HepG2 (cell line): ENCODE data around the gene ZIK1. TPM values are rescaled to one million over a fixed set of nuclear protein-coding genes. Genes with fewer than 3 reads are reported as not detected.

Experiments used
- ARNT ChIP-seq: fragments of 450-650 bp; IDR thresholded peaks from 2 replicates; pipeline ENCODE4 v1.6.1; 2017
- DNMT1 ChIP-seq: sonication (generic); formaldehyde crosslinking; IDR thresholded peaks from 2 replicates; pipeline ENCODE4 v1.5.1; 2020; ENCODE audit warnings: mild to moderate bottlenecking, missing genetic modification reagents
- FOXM1 ChIP-seq: sonication (generic); formaldehyde crosslinking; IDR thresholded peaks from 2 replicates; pipeline ENCODE4 v1.5.0; 2020; ENCODE audit warnings: missing genetic modification reagents
- GATAD1 ChIP-seq: IDR thresholded peaks from 2 replicates; pipeline ENCODE4 v1.6.1; 2016; ENCODE audit warnings: missing genetic modification reagents, missing compliant biosample characterization
- HOXA3 ChIP-seq: sonication (generic); formaldehyde crosslinking; IDR thresholded peaks from 2 replicates; pipeline ENCODE4 v1.5.0; 2020; ENCODE audit warnings: missing genetic modification reagents
- NAIF1 ChIP-seq: sonication (generic); formaldehyde crosslinking; IDR thresholded peaks from 2 replicates; pipeline ENCODE4 v1.5.0; 2020; ENCODE audit warnings: mild to moderate bottlenecking, missing genetic modification reagents, borderline replicate concordance
- NFE2 ChIP-seq: sonication (generic); formaldehyde crosslinking; IDR thresholded peaks from 2 replicates; pipeline ENCODE4 v1.4.0; 2020; ENCODE audit warnings: missing genetic modification reagents
- RCOR2 ChIP-seq: IDR thresholded peaks from 2 replicates; pipeline ENCODE4 v1.6.1; 2016; ENCODE audit warnings: missing biosample characterization, missing genetic modification reagents
- SAP130 ChIP-seq: IDR thresholded peaks from 2 replicates; pipeline ENCODE4 v1.6.1; 2016; ENCODE audit warnings: low read depth
- SNAPC2 ChIP-seq: sonication (generic); formaldehyde crosslinking; IDR thresholded peaks from 2 replicates; pipeline ENCODE4 v1.8.1; 2022; ENCODE audit warnings: mild to moderate bottlenecking, missing genetic modification reagents
- SUZ12 ChIP-seq: fragments of 150-350 bp; IDR thresholded peaks from 2 replicates; pipeline ENCODE4 v1.6.1; 2014; ENCODE audit warnings: low read depth, low read length
- ZNF121 ChIP-seq: sonication (generic); formaldehyde crosslinking; IDR thresholded peaks from 2 replicates; pipeline ENCODE4 v1.5.0; 2020; ENCODE audit warnings: mild to moderate bottlenecking, missing genetic modification reagents
- polyA plus RNA-seq, 8 experiments: library from polyadenylated mRNA; depleted of rRNA in 3 of 8; stranded (reverse) in 7 of 8; unstranded in 1 of 8; fragments of >200 nt; fragmentation: Illumina TruSeq in 4 of 8; extraction: Trizol in 4 of 8; gene quantifications; 2 replicates each; pipeline versions ENCODE4 v1.2.1 to v1.2.3, GENCODE V29; 2011 to 2016; ENCODE audit warnings: low read depth in 4 of 8, missing spikeins in 1 of 8, mixed read lengths in 1 of 8; ENCODE audit not compliant: insufficient read depth in 1 of 8
- total RNA-seq, 5 experiments: library from RNA; depleted of rRNA; stranded (reverse); fragments of >200 nt; fragmentation: Illumina TruSeq; extraction: Trizol; gene quantifications; 2 replicates each; pipeline ENCODE4 v1.2.3, GENCODE V29; 2016; ENCODE audit warnings: low read depth in 1 of 5
- TF ChIP-seq, protein P1 (sequence below): IDR thresholded peaks from 2 replicates; pipeline ENCODE4 v1.6.1; 2016; ENCODE audit warnings: mild to moderate bottlenecking
- TF ChIP-seq, protein P2 (sequence below): sonication (generic); formaldehyde crosslinking; IDR thresholded peaks from 2 replicates; pipeline ENCODE4 v1.4.0; 2020; ENCODE audit warnings: low read depth, mild to moderate bottlenecking, missing genetic modification reagents
- TF ChIP-seq, protein P3 (sequence below): sonication (generic); formaldehyde crosslinking; IDR thresholded peaks from 2 replicates; pipeline ENCODE4 v1.5.1; 2020; ENCODE audit warnings: missing genetic modification reagents, mild to moderate bottlenecking, borderline replicate concordance
- TF ChIP-seq, protein P4 (sequence below): sonication (generic); formaldehyde crosslinking; IDR thresholded peaks from 2 replicates; pipeline ENCODE4 v1.4.0; 2020; ENCODE audit warnings: missing genetic modification reagents, borderline replicate concordance
- TF ChIP-seq, protein P5 (sequence below): IDR thresholded peaks from 2 replicates; pipeline ENCODE4 v1.6.1; 2018; ENCODE audit warnings: missing genetic modification reagents

The ZIK1 gene
- total and polyA plus RNA-seq, 2 of the 13 experiments (the other 11 are each of a cell fraction or from before 2014, with no cell fraction given), result 2.1 to 7.2 TPM

DNA sequence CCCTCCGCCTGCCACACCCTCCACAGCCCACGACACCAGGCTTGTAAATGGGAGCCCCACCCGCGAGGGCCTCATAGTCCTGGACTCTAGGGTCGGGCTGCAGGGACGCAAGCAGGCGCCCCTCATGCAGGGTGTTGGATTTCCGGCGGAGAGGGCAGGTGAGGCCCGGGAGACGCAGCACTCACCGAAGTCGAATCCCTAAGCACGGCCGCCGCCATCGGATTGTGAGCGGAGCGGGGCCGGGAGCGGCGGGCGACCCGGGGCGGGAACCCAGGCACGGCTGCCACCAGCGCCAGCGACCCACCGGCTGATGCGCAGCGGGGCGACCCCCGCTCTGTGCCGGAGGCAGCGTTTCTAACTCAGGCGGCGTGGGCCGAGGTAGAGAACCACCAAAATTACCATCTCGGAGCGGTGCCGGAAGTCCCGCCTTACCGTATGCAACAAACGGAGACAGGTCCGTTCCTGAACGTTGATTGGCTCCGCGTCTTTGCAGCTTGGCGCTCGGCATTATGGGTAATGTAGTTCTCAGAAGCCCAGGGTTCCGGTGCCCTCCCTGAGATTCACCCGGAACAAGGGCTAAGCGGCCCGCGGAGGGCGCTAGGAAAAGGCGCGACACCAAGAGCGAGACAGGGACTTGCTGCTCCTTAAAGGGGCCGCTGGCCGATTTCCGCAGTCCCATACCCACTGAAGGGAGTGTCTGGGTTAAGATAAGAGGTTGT is 5.3 kb upstream of the ZIK1 start, which contains the start of gene ZNF416 (continued):
- TF ChIP-seq, protein P1, sequence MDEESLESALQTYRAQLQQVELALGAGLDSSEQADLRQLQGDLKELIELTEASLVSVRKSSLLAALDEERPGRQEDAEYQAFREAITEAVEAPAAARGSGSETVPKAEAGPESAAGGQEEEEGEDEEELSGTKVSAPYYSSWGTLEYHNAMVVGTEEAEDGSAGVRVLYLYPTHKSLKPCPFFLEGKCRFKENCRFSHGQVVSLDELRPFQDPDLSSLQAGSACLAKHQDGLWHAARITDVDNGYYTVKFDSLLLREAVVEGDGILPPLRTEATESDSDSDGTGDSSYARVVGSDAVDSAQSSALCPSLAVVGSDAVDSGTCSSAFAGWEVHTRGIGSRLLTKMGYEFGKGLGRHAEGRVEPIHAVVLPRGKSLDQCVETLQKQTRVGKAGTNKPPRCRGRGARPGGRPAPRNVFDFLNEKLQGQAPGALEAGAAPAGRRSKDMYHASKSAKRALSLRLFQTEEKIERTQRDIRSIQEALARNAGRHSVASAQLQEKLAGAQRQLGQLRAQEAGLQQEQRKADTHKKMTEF, result peak; percentile 64; the same call in 1 of the 2 replicates
- TF ChIP-seq SAP130 (peak; percentile 89), SNAPC2 (no peak), DNMT1 (CRISPR knock-in tag) (no peak), NAIF1 (peak; percentile 51; the same call in 1 of the 2 replicates), SUZ12 (peak; percentile 73), ARNT (no peak), GATAD1 (peak; percentile 89), NFE2 (CRISPR knock-in tag) (no peak), FOXM1 (CRISPR knock-in tag) (no peak), RCOR2 (no peak), ZNF121 (no peak), HOXA3 (CRISPR knock-in tag) (peak; percentile 72)
- TF ChIP-seq, protein P2, sequence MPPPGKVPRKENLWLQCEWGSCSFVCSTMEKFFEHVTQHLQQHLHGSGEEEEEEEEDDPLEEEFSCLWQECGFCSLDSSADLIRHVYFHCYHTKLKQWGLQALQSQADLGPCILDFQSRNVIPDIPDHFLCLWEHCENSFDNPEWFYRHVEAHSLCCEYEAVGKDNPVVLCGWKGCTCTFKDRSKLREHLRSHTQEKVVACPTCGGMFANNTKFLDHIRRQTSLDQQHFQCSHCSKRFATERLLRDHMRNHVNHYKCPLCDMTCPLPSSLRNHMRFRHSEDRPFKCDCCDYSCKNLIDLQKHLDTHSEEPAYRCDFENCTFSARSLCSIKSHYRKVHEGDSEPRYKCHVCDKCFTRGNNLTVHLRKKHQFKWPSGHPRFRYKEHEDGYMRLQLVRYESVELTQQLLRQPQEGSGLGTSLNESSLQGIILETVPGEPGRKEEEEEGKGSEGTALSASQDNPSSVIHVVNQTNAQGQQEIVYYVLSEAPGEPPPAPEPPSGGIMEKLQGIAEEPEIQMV (CRISPR knock-in tag), result no peak
- TF ChIP-seq, protein P3, sequence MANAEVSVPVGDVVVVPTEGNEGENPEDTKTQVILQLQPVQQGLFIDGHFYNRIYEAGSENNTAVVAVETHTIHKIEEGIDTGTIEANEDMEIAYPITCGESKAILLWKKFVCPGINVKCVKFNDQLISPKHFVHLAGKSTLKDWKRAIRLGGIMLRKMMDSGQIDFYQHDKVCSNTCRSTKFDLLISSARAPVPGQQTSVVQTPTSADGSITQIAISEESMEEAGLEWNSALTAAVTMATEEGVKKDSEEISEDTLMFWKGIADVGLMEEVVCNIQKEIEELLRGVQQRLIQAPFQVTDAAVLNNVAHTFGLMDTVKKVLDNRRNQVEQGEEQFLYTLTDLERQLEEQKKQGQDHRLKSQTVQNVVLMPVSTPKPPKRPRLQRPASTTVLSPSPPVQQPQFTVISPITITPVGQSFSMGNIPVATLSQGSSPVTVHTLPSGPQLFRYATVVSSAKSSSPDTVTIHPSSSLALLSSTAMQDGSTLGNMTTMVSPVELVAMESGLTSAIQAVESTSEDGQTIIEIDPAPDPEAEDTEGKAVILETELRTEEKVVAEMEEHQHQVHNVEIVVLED, result peak; percentile 92
- TF ChIP-seq, protein P4, sequence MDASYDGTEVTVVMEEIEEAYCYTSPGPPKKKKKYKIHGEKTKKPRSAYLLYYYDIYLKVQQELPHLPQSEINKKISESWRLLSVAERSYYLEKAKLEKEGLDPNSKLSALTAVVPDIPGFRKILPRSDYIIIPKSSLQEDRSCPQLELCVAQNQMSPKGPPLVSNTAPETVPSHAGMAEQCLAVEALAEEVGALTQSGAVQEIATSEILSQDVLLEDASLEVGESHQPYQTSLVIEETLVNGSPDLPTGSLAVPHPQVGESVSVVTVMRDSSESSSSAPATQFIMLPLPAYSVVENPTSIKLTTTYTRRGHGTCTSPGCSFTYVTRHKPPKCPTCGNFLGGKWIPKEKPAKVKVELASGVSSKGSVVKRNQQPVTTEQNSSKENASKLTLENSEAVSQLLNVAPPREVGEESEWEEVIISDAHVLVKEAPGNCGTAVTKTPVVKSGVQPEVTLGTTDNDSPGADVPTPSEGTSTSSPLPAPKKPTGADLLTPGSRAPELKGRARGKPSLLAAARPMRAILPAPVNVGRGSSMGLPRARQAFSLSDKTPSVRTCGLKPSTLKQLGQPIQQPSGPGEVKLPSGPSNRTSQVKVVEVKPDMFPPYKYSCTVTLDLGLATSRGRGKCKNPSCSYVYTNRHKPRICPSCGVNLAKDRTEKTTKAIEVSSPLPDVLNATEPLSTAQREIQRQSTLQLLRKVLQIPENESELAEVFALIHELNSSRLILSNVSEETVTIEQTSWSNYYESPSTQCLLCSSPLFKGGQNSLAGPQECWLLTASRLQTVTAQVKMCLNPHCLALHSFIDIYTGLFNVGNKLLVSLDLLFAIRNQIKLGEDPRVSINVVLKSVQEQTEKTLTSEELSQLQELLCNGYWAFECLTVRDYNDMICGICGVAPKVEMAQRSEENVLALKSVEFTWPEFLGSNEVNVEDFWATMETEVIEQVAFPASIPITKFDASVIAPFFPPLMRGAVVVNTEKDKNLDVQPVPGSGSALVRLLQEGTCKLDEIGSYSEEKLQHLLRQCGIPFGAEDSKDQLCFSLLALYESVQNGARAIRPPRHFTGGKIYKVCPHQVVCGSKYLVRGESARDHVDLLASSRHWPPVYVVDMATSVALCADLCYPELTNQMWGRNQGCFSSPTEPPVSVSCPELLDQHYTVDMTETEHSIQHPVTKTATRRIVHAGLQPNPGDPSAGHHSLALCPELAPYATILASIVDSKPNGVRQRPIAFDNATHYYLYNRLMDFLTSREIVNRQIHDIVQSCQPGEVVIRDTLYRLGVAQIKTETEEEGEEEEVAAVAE (CRISPR knock-in tag), result peak; percentile 29; the same call in 1 of the 2 replicates
- TF ChIP-seq, protein P5, sequence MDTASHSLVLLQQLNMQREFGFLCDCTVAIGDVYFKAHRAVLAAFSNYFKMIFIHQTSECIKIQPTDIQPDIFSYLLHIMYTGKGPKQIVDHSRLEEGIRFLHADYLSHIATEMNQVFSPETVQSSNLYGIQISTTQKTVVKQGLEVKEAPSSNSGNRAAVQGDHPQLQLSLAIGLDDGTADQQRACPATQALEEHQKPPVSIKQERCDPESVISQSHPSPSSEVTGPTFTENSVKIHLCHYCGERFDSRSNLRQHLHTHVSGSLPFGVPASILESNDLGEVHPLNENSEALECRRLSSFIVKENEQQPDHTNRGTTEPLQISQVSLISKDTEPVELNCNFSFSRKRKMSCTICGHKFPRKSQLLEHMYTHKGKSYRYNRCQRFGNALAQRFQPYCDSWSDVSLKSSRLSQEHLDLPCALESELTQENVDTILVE, result peak; percentile 51; the same call in 1 of the 2 replicates
